Liver (tissue), 9 donors: ENCODE measurements around the gene GRIP2. TPM values are rescaled to one million over a fixed set of nuclear protein-coding genes. Genes with fewer than 3 reads are reported as not detected.

Experiments used
- DNase-seq: peaks from one replicate; pipeline ENCODE4 v3.0.0-alpha.2; 2017; ENCODE audit warnings: low spot score
- H3K27ac ChIP-seq, 2 donors: one replicate each; pipeline ENCODE4 v1.7.0; 2013; ENCODE audit warnings: inconsistent platforms in 2 of 2, low read length in 2 of 2, control low read depth in 1 of 2, low read depth in 1 of 2, mild to moderate bottlenecking in 1 of 2
- H3K27me3 ChIP-seq, 4 donors: one replicate each; pipeline versions ENCODE4 v1.6.1 to v1.7.0; 2013; ENCODE audit warnings: low read length in 3 of 4, inconsistent platforms in 1 of 4, mild to moderate bottlenecking in 1 of 4, moderate library complexity in 1 of 4; ENCODE audit not compliant: control insufficient read depth in 4 of 4, insufficient read depth in 4 of 4
- H3K36me3 ChIP-seq, 4 donors: one replicate each; pipeline versions ENCODE4 v1.6.1 to v1.7.0; 2013; ENCODE audit warnings: low read length in 3 of 4, mild to moderate bottlenecking in 3 of 4, low read depth in 1 of 4, moderate library complexity in 1 of 4; ENCODE audit not compliant: control insufficient read depth in 4 of 4, insufficient read depth in 3 of 4
- H3K4me1 ChIP-seq, 4 donors: one replicate each; pipeline versions ENCODE4 v1.6.1 to v1.7.0; 2013; ENCODE audit warnings: low read length in 3 of 4, mild to moderate bottlenecking in 3 of 4, moderate library complexity in 1 of 4; ENCODE audit not compliant: control insufficient read depth in 4 of 4, insufficient read depth in 4 of 4
- H3K4me3 ChIP-seq, 3 donors: one replicate each; pipeline versions ENCODE4 v1.6.1 to v1.7.0; 2013; ENCODE audit warnings: low read length in 3 of 3, control low read depth in 1 of 3, low read depth in 1 of 3, mild to moderate bottlenecking in 1 of 3
- H3K9ac ChIP-seq, 2 donors: one replicate each; pipeline ENCODE4 v1.7.0; 2013; ENCODE audit warnings: low read length in 2 of 2, mild to moderate bottlenecking in 2 of 2, moderate library complexity in 2 of 2, control low read depth in 1 of 2, low read depth in 1 of 2
- H3K9me3 ChIP-seq, 4 donors: one replicate each; pipeline versions ENCODE4 v1.6.1 to v1.7.0; 2013; ENCODE audit warnings: low read length in 3 of 4; ENCODE audit not compliant: control insufficient read depth in 4 of 4
- ATF3 ChIP-seq: IDR thresholded peaks from 2 replicates; pipeline ENCODE4 v1.6.1; 2016; ENCODE audit warnings: antibody characterized with exemption
- CTCF ChIP-seq: fragments of 150-350 bp; IDR thresholded peaks from 2 replicates; pipeline ENCODE4 v1.5.1; 2017; ENCODE audit warnings: improper control_type of control experiment, low read depth, low read length; ENCODE audit not compliant: missing input control
- EGR1 ChIP-seq, 2 donors: IDR thresholded peaks; 2 replicates each; pipeline ENCODE4 v1.6.1; 2016 to 2018; ENCODE audit warnings: antibody characterized with exemption in 2 of 2, low read depth in 2 of 2
- FOXA1 ChIP-seq: IDR thresholded peaks from 2 replicates; pipeline ENCODE4 v1.6.1; 2016; ENCODE audit warnings: antibody characterized with exemption
- FOXA2 ChIP-seq: IDR thresholded peaks from 2 replicates; pipeline ENCODE4 v1.6.1; 2016; ENCODE audit warnings: antibody characterized with exemption
- GABPA ChIP-seq, 2 donors: IDR thresholded peaks in 1 of 2; conservative IDR thresholded peaks in 1 of 2; 2 replicates each; pipeline ENCODE4 v1.6.1; 2016; ENCODE audit warnings: antibody characterized with exemption in 2 of 2, mild to moderate bottlenecking in 1 of 2, moderate library complexity in 1 of 2
- HNF4A ChIP-seq, 2 donors: conservative IDR thresholded peaks; 2 replicates each; pipeline ENCODE4 v1.6.1; 2016; ENCODE audit warnings: antibody characterized with exemption in 2 of 2, mild to moderate bottlenecking in 2 of 2
- HNF4G ChIP-seq: IDR thresholded peaks from 2 replicates; pipeline ENCODE4 v1.6.1; 2016; ENCODE audit warnings: antibody characterized with exemption
- JUND ChIP-seq, 2 donors: IDR thresholded peaks; 2 replicates each; pipeline ENCODE4 v1.6.1; 2016; ENCODE audit warnings: antibody characterized with exemption in 2 of 2
- MAX ChIP-seq: IDR thresholded peaks from 2 replicates; pipeline ENCODE4 v1.6.1; 2016; ENCODE audit warnings: antibody characterized with exemption
- NR2F2 ChIP-seq: IDR thresholded peaks from 2 replicates; pipeline ENCODE4 v1.6.1; 2016; ENCODE audit warnings: antibody characterized with exemption
- RAD21 ChIP-seq, 2 donors: IDR thresholded peaks; 2 replicates each; pipeline ENCODE4 v1.6.1; 2016; ENCODE audit warnings: antibody characterized with exemption in 2 of 2, mild to moderate bottlenecking in 2 of 2
- REST ChIP-seq: IDR thresholded peaks from 2 replicates; pipeline ENCODE4 v1.6.1; 2016; ENCODE audit warnings: antibody characterized with exemption, mild to moderate bottlenecking
- RXRA ChIP-seq, 2 donors: IDR thresholded peaks; 2 replicates each; pipeline ENCODE4 v1.6.1; 2017 to 2018; ENCODE audit warnings: antibody characterized with exemption in 2 of 2, mild to moderate bottlenecking in 1 of 2
- TAF1 ChIP-seq: conservative IDR thresholded peaks from 2 replicates; pipeline ENCODE4 v1.6.1; 2016; ENCODE audit warnings: antibody characterized with exemption, mild to moderate bottlenecking
- YY1 ChIP-seq: IDR thresholded peaks from 2 replicates; pipeline ENCODE4 v1.6.1; 2016; ENCODE audit warnings: antibody characterized with exemption, mild to moderate bottlenecking
- ZBTB33 ChIP-seq: IDR thresholded peaks from 2 replicates; pipeline ENCODE4 v1.6.1; 2016; ENCODE audit warnings: antibody characterized with exemption
- WGBS: extraction: QIAGEN DNeasy Blood & Tissue Kit; methylation state at CpG from one replicate; pipeline ENCODE4 v1.1.7; 2013; 5-methylcytosine and 5-hydroxymethylcytosine counted together
- polyA plus RNA-seq, 2 donors: library from polyadenylated mRNA; stranded (reverse) in 1 of 2; unstranded in 1 of 2; fragments of 200-250 nt in 1 of 2; fragments of >200 nt in 1 of 2; fragmentation: Nextera tagmentation in 1 of 2; extraction: Ambion mirVana in 1 of 2; gene quantifications; one replicate each; pipeline versions ENCODE4 v1.2.1 to v1.2.3, GENCODE V29; 2013 to 2015
- total RNA-seq, 2 donors: library from RNA; depleted of rRNA; stranded (reverse); fragments of >200 nt; gene quantifications; one replicate each; pipeline ENCODE4 v1.2.3, GENCODE V29; 2014
- donor health status: healthy.
- donor health status: healthy.
- donor health status: healthy.
- donor health status: healthy.
- donor health status: healthy.

GRIP2 gene
- total and polyA plus RNA-seq, 4 donors: 0.05 to 0.33 (median 0.09) TPM; not detected in 1

GRCh38 chr3:14465425-14465824 is 74.7 kb downstream of the GRIP2 start:
- WGBS: 95% methylated on average over 3 of the region's 3 CpGs
- no peak for DNase-seq
- no peaks in the 10 kb centered on the region for H3K36me3 ChIP-seq

GRCh38 chr3:14464521-14464920 is 75.6 kb downstream of the GRIP2 start:
- Histone ChIP-seq H3K9ac (no peak overlapping the region), H3K9me3 (no peaks in the 10 kb centered on the region), H3K4me3 (no peak overlapping the region), H3K4me1 (no peaks in the 10 kb centered on the region), H3K27me3 (no peaks in the 10 kb centered on the region), H3K36me3 (no peaks in the 10 kb centered on the region), H3K27ac (no peak overlapping the region)
- no peak for TF ChIP-seq MAX
- TF ChIP-seq YY1: no peak
- no peak for TF ChIP-seq FOXA1
- no peak for TF ChIP-seq ZBTB33
- TF ChIP-seq NR2F2: no peak
- no peak for TF ChIP-seq REST
- TF ChIP-seq HNF4A (conservative IDR thresholded peaks at IDR 0.05): no peak
- no peak for TF ChIP-seq JUND (IDR thresholded peaks at IDR 0.05)
- no peak for TF ChIP-seq GABPA (IDR thresholded peaks at IDR 0.05 in 1 of 2, conservative IDR thresholded peaks at IDR 0.05 in 1 of 2)
- TF ChIP-seq TAF1: no peak
- TF ChIP-seq FOXA2: no peak
- no peak for TF ChIP-seq ATF3
- TF ChIP-seq EGR1 (IDR thresholded peaks at IDR 0.05; ENCODE audit: low read depth in 2 of 2): no peak
- no peak for TF ChIP-seq HNF4G
- TF ChIP-seq CTCF: no peak
- no peak for TF ChIP-seq RAD21 (IDR thresholded peaks at IDR 0.05)
- 96% methylated on average over 4 of the region's 4 CpGs for WGBS
- DNase-seq: no peak

More at GRCh38 chr3:14465425-14465824, 74.7 kb downstream of the GRIP2 start:
- TF ChIP-seq FOXA2: no peak
- TF ChIP-seq RAD21 (IDR thresholded peaks at IDR 0.05): no peak
- no peak for TF ChIP-seq ZBTB33
- TF ChIP-seq FOXA1: no peak
- TF ChIP-seq NR2F2: no peak
- no peak for TF ChIP-seq RXRA (IDR thresholded peaks at IDR 0.05)
- TF ChIP-seq TAF1: no peak
- TF ChIP-seq YY1: no peak
- TF ChIP-seq EGR1 (IDR thresholded peaks at IDR 0.05; ENCODE audit: low read depth in 2 of 2): no peak
- TF ChIP-seq MAX: no peak
- H3K9ac ChIP-seq: no peak overlapping the region
- no peaks in the 10 kb centered on the region for H3K9me3 ChIP-seq
- no peak overlapping the region for H3K4me3 ChIP-seq
- H3K4me1 ChIP-seq: no peaks in the 10 kb centered on the region
- no peaks in the 10 kb centered on the region for H3K27me3 ChIP-seq
- H3K27ac ChIP-seq: no peak overlapping the region
